Upper lobe of right lung (tissue), 1 donor: Measurements from ENCODE around the gene ENTHD1. TPM values are rescaled to one million over a fixed set of nuclear protein-coding genes. Genes with fewer than 3 reads are reported as not detected.
A peak's percentile ranks its signal among the peaks of the same experiment; 100 is the strongest.

Experiments used
- ATAC-seq: fragments of 200-7000 bp; cut with Tn5 transposase; one replicate; pipeline ENCODE4 v1.9.1; 2020; ENCODE audit warnings: mild to moderate bottlenecking, moderate library complexity
- DNase-seq: peaks from one replicate; pipeline ENCODE4 v3.0.0-alpha.2; 2020
- H3K27ac ChIP-seq: fragments of 200-600 bp; one replicate; pipeline ENCODE4 v1.8.0; 2022
- H3K27me3 ChIP-seq: fragments of 200-600 bp; one replicate; pipeline ENCODE4 v1.8.0; 2022; ENCODE audit warnings: mild to moderate bottlenecking
- H3K36me3 ChIP-seq: fragments of 200-600 bp; one replicate; pipeline ENCODE4 v1.8.0; 2022
- H3K4me1 ChIP-seq: fragments of 200-600 bp; one replicate; pipeline ENCODE4 v1.8.0; 2022
- H3K4me3 ChIP-seq: fragments of 200-600 bp; one replicate; pipeline ENCODE4 v1.8.0; 2022; ENCODE audit warnings: mild to moderate bottlenecking
- H3K9me3 ChIP-seq: fragments of 200-600 bp; one replicate; pipeline ENCODE4 v1.8.0; 2022
- CTCF ChIP-seq: fragments of 200-600 bp; IDR thresholded peaks from one replicate; pipeline ENCODE4 v1.8.0; 2022; ENCODE audit warnings: antibody characterized with exemption
- intact Hi-C: fragments of 100-400 bp; cut with DNase I; formaldehyde crosslinking; loops from one replicate; pipeline ENCODE4 v1.11.0; 2022
- total RNA-seq: library from RNA; stranded (reverse); fragmentation: NEBNext Ultra II Directional; extraction: Animal tissue kit (Norgen Biotek cat#: 25700); gene quantifications from one replicate; pipeline ENCODE4 v1.2.1, GENCODE V29; 2021
- donor health status: DM: no; HTN: yes; CAD: no; lungs with severe emphysema.

Gene ENTHD1
- total RNA-seq, 1 donor from 2014 or later: not detected

GRCh38 chr22:39723463-39723862, 170.1 kb downstream of the ENTHD1 start:
- peaks cover 11% of the 10 kb centered on the region for H3K27me3 ChIP-seq
- no peaks in the 10 kb centered on the region for H3K36me3 ChIP-seq
- no peak for ATAC-seq

GRCh38 chr22:39722501-39722900, 171.1 kb downstream of the ENTHD1 start:
- no peaks in the 10 kb centered on the region for H3K4me1 ChIP-seq
- ATAC-seq (no peak), DNase-seq (peak; percentile 12)
- no peak for TF ChIP-seq CTCF
- H3K27ac ChIP-seq: no peak overlapping the region
- intact Hi-C loops: no loop called here
- H3K36me3 ChIP-seq: no peaks in the 10 kb centered on the region
- peaks cover 11% of the 10 kb centered on the region for H3K27me3 ChIP-seq
- H3K4me3 ChIP-seq: no peak overlapping the region
- H3K9me3 ChIP-seq: no peaks in the 10 kb centered on the region

More at GRCh38 chr22:39723463-39723862, 170.1 kb downstream of the ENTHD1 start:
- no peak overlapping the region for H3K4me3 ChIP-seq
- DNase-seq: peak; percentile 46
- intact Hi-C loops: no loop called here
- no peaks in the 10 kb centered on the region for H3K4me1 ChIP-seq
- no peaks in the 10 kb centered on the region for H3K9me3 ChIP-seq
- TF ChIP-seq CTCF: no peak
- H3K27ac ChIP-seq: no peak overlapping the region

- intact Hi-C loops: no loop called here
- ATAC-seq (no peak), DNase-seq (peak; percentile 11)
- Histone ChIP-seq H3K36me3 (no peaks in the 10 kb centered on the region), H3K27ac (no peak overlapping the region), H3K27me3 (peaks cover 11% of the 10 kb centered on the region), H3K9me3 (no peaks in the 10 kb centered on the region), H3K4me3 (no peak overlapping the region), H3K4me1 (no peaks in the 10 kb centered on the region)
- no peak for TF ChIP-seq CTCF
These were observed 171.6 kb downstream of the ENTHD1 start for GRCh38 chr22:39722032-39722325.

- H3K4me1 ChIP-seq: no peaks in the 10 kb centered on the region
- H3K27me3 ChIP-seq: peaks cover 6% of the 10 kb centered on the region
- peak; percentile 40 for DNase-seq
These were observed 172.1 kb downstream of the ENTHD1 start for GRCh38 chr22:39721206-39722031.

GRCh38 chr22:39719559-39720450, 173.8 kb downstream of the ENTHD1 start:
- no peaks in the 10 kb centered on the region for H3K36me3 ChIP-seq
- no peaks in the 10 kb centered on the region for H3K4me1 ChIP-seq
- H3K9me3 ChIP-seq: no peaks in the 10 kb centered on the region
- intact Hi-C loops: no loop called here
- no peak overlapping the region for H3K27ac ChIP-seq
- no peak for TF ChIP-seq CTCF
- ATAC-seq (no peak), DNase-seq (peak; percentile 37)
- no peaks in the 10 kb centered on the region for H3K27me3 ChIP-seq
- no peak overlapping the region for H3K4me3 ChIP-seq

More at GRCh38 chr22:39721206-39722031, 172.1 kb downstream of the ENTHD1 start:
- no peaks in the 10 kb centered on the region for H3K9me3 ChIP-seq
- no peak overlapping the region for H3K27ac ChIP-seq
- no peak for TF ChIP-seq CTCF
- intact Hi-C loops: no loop called here
- no peaks in the 10 kb centered on the region for H3K36me3 ChIP-seq
- ATAC-seq: no peak
- no peak overlapping the region for H3K4me3 ChIP-seq
